Stimulated activated CD8-positive, alpha-beta memory T cell treated with anti-CD3 and anti-CD28 coated beads, Interleukin-15, amount 100 ng/mL, for 48 hours (primary cell): ENCODE measurements around the gene TSPAN9.

ENCODE experiments used
- DNase-seq, 2 donors: peaks; one replicate each; pipeline ENCODE4 v3.0.0-alpha.2; 2020; ENCODE audit warnings: low read depth in 2 of 2

The TSPAN9 gene

DNA sequence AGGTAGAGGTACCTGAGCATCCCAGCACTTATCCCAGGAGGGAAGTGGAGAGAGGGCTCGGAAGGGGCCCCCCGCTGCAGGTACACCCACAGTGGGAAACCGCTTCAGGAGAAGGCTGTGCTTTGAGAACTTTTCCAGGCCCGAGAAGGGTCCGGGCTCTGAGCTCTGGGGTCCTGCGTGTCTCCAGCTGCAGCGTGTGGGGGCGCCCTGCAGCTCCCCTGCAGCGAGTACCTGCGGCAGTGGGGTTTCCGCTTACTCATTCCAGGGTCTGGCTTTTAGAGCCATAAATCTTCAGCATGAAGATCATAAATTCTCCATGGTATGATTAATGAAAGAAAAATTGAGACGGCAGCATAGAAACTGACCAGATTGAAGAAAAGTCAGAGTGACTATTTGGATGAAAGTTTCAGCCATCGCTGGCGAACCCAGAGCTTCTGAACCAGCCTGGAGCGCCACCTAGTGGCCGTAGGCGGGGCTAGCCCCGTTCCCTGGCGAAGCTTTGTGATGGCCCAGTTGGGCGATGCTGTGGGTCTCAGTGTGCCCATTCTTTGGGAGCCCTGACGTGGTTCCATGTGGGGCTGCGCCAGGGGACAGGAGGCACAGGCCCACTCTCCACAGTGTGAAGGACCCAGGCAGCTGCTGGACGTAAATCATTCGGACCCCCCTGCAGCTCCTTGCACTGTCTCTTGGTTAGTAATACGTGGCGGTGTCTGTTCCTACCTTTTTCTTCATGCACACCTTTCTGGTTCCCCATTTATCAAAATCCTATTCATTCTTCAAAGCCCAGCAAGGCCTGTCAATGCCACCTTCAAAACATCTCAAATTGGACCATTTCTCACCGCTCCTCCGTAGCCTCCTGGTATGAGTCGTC is 198.2 kb downstream of the TSPAN9 start:
- DNase-seq: peak; percentile 33 to 49

DNA sequence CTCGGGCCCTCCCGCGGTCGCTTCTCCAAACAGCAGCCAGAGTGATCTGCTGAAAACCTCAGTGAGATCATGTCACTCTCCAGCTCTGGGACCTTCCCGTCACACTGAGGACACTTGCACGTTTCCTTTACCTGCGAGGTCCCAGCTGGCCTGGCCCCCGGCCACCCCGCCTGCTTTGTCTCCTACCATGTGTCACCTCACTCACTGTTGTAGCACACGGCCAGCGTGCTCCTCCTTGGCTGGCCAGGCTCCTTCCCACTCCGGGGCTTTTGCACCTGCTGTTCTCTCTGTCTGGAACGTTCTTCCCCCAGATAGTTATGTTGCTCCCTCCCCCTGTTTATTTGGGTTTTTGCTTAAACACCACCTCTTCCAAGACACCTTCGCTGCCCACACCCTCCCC is 199.0 kb downstream of the TSPAN9 start:
- DNase-seq: no peak

DNA sequence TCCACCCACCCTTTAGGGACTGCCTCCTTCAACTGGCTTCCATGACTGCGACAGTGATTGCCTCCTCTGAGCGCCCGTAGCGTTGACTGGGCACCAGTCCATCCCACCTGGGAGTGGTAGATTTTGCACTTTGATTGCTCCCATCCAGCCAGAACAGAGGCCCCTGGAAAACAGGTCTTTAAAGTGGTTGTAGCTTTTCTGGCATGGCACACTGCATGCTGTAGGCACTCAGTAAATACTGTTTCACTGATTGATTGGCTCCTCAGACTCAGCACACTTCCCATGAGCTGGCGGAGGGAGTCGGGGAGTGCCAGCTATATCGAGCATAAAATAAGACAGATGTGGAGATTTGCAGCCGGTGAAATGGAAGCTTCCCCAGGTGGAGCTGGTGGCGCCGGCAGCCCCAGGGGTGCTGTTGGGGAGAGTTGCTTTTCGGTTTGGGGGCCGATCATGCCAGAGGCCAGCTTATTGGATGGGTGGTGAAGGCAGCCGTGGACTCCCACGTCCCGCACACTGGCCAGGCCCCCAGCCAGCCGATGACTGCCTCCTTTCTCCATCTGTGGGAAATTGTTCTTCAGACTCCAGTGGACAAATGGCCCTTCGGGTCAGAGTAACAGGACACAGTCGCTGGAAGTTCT is 200.2 kb downstream of the TSPAN9 start:
- DNase-seq: no peak

DNA sequence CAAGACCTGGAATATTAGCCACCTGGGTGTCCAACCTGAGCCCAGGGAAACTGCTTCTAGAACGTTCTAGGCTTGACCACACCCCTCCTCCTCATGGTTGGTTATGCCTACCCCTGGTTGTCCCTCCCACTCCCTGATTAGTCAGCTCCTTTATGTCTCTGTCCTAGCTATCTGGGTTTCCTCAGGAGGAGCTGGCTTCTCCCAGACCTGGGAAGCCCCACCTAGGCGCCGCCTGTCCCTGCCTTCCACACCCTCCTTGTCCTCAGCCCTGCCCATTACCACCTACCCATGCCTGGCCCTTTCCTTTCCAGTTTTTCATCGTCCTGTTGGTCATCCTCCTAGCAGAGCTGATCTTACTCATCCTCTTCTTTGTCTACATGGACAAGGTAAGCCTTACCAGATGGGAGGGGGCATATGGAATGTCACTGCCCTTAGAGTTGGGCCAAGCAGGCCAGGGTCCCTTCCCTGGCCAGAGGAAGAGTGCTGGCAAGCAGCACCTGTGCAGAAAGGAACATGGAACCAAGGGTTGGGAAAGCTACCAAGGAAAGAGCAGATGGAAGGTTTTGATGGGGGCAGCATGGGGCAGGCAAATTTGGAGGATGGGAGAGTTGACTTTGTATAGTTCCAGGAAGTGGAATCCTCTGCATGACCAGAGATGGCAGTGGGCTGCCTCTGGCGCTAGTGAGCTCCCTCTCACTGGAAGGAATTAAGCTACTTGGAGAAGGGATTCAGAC is 201.7 kb downstream of the TSPAN9 start:
- DNase-seq: no peak

DNA sequence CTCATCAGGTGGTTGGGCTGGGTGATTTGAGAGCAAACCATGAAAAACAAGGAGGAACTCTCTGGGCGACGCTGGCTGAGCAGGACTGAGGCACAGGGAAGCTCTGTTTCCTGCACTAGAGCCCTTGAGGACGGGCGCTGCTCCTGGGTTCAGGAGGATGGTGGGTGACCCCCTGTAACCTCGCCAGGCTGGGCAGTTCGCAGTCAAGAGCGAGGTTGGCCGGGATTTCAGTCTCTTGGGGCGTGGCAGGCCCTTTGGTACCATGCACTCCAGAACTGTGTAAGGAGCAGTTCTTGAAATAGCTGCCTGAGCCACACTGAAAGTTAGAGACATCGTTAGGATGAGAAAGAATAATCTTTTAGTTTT is 202.2 kb downstream of the TSPAN9 start:
- DNase-seq: no peak

DNA sequence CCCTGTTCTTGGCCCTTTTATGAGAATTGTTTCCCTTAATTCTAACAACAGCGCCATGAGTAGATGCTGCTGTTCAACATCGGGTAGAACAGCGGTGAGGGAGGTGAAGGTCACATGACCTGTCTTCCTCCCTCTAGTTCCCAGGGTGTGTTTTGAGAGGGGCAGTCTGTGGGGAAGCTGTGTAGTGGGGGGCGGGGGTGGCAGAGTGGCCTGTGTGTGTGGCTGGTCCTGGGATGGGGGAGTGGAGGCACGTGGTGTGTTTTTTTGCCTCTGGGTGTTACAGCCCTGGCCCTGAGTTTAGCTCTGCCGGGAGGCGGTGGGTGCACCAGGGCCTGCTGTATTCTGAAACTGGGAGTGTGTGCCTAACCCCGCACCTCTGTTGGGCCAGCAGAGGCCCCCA is 202.7 kb downstream of the TSPAN9 start:
- no peak for DNase-seq

DNA sequence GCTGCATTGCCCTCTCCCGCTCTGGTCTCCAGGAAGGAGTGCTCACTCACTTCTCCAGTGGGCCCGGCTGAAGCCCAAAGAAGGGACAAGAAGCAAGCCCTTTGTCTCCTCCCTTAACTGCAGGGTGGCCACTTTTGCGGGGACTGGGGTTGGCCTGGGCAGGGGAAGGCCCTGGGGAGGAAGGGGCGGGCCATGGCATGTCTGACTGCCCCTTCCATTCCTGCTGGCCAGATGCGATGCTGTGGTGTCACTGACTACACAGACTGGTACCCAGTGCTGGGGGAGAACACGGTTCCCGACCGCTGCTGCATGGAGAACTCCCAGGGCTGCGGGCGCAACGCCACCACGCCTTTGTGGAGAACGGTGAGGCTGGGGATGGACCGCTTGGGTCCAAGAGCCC is 203.8 kb downstream of the TSPAN9 start:
- DNase-seq: no peak

DNA sequence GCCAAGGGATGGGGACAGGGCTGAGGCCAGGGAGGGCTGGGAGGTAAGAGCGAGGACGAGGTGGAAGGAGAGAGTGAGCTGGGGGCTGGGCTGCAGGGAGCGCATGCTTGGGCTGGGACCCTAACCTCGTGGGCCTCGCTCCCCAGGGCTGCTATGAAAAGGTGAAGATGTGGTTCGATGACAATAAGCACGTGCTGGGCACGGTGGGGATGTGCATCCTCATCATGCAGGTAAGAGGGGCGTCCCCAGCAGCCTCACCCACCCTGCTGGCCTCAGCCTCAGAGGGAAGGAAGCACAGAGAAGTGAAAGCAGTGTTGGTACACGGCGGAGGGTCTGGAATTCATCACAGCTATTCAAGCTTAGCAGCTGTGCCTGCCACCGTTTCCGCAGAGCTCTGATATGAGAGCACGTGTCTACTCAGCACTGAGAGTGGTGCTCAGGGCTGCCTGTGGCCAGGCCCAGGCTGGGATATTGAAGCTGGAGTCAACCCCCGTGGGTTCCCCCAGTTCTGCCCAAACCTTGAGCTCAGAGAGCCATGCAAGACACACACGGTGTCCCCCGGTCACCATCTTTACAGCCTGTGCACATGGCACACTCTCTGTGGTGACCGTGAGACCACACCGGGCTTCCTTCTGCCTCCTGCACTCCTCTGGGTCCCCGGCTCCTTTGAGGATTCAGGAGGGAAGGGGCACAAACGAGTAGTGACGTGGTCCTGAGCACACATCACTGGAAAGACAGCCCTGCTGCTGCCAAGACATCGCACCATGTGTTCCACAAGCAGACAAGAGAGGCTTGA is 204.6 kb downstream of the TSPAN9 start:
- no peak for DNase-seq

DNA sequence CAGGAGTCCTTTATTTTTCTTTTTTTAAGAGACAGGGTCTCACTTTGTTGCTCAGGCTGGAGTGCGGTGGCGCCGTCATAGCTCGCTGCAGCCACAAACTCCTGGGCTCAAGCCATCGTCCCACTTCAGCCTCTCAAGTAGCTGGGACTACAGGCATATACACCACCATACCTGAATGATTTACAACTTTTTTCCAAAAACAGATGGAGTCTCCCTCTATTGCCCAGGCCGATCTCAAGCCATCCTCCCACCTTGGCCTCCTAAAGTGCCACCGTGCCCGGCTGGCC is 205.1 kb downstream of the TSPAN9 start:
- DNase-seq: no peak

DNA sequence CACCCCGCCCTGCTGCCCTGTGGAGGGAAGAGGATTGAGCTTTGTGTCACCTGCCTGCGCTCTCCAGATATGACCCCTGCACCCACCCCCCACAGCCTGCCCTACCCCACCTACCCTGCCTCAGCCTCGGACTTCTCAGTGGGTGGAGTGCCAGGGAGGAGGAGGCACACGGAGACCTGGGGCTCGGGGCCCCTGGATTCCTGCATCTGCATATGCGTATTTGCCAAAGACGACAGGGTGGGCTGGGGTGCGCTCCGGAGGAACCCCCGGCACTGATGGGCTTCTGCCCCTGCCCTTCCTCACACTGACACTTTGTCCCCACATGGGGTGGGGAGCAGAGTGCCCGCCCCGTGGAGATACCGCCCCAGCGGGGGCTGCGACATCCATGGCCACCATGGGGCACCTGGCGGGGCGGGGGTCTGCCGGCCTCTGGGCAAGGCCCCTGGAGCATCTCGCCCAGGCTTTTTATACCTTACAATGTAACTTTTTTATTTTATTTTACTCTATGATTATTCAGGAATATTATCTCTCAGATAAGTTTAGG is 206.0 kb downstream of the TSPAN9 start:
- DNase-seq: no peak

DNA sequence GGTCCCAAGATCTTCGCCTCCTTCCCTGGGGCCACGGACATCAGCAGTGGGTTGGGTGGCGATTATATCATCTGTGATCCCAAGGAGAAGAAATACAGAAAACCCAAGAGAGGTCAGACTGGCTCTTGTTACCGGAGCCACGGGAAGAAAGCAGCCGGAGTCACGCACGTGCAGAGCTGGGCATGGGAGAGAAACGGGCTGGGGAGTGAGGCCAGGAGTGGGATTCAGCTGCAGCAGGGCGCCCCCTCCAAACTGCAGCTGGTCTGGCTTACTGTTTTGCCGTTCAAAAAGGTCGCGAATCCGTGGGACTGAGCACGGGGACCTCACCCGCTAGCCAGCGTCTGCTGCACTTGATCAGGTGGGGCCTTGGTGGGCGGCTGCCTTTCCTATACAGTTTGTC is 207.2 kb downstream of the TSPAN9 start:
- no peak for DNase-seq

DNA sequence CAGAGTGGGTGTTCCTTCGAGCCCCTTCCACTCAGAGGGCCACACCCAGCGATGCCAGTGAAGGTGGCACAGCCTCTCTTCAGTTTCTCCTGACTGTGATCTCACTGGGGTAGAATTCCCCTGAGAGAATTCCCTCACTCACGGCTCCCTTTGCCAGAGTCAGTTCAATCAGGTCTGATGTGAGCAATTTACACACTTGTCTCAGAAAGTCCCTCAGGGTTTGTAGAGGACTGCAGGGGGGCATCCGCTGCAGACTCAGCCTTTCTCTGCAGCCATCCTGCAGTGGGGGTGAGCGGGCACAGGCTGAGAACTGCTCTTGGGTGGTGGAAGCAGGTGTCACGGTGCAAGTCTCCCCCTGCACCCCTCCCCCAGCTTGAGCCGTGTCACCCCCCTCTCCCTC is 208.4 kb downstream of the TSPAN9 start:
- DNase-seq: no peak

DNA sequence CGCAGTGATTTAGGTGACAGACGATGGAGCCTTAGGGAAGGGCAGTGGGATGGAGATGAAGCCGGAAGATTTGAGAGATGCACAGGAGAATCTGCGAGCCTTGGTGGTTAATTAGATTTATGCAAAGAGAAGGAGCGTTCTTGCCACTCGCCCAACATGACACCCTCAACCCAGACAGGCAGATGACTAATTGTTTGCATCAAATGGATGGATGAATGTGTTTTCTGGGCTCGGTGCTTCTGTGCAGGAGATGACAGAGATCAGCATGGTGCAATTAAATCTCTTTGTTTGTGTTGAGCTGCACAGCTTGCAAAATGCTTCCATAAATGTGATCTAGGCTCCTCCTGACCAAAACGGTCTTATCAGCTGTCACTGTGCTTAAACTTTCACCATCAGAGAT is 211.5 kb downstream of the TSPAN9 start:
- no peak for DNase-seq

DNA sequence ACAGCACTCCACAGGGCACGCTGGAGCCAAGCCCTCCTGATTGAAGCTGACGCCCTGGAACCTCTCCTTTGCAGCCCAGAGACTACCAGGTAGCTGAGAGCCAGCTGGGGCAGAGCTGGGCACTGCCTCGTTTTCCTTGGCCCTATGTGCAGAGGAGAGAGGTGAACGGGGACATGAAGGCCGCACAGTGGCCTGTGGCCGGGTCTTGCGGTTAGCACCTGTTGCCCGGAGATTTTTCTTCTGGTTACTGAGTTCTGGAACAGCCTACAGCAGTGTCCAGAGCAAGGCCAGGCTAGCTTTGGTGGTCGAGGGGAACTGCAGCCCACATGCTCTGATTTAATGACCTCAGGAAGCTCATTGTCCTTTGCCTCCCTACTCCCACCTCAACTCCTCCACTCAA is 212.5 kb downstream of the TSPAN9 start:
- no peak for DNase-seq

DNA sequence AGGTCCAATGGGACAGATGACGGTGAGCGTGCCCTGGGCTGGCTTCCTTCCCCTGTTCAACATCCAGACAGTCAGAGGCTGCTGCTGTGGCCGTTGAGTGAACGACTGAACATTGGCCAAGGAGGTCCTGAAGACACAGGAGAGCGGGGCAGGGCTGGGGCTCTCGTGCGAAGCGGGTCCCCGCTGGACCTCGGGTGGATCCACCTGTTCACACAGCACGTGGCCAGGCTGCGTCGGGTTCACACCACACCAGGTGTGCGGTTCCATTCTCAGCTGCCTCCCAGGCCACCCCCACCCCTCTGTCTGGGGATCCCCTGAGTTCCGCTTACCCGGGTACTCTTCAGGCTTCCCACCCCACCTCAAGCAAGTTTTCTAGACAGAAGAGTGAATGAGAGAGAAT is 214.8 kb downstream of the TSPAN9 start:
- DNase-seq: no peak

DNA sequence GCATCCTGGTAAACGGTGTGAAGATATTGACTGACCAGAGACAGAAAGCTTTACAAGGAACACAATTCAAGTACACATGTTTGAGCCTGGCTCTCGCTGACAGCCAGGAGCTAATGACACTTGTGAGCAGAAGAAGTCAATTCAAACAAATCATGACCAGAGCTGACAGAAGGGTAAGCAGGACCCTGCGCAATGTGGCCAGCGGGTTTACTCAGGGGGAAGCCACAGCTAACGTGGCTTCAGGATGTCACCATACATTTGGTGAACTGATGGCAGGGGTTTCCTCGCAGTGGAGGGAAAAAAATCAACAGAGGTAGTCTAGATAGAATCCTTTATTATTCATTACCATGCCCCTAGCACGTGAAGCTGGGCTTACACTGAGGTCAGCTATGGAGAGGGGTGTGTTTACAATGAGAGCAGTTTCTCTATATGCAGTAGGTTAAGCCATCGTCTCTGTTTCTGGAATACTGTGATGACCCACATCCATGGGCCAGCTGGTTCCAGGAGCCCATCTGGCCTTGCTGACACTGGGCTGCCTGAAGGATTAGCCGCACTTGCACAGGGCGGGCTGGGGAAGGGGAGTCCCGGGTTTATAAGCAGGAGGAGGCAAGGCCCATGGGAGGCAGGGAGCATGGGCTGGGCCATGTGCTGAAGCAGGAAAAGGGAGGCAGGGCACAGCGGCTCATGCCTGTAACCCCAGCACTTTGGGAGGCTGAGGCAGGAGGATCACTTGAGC is 215.7 kb downstream of the TSPAN9 start:
- DNase-seq: no peak

DNA sequence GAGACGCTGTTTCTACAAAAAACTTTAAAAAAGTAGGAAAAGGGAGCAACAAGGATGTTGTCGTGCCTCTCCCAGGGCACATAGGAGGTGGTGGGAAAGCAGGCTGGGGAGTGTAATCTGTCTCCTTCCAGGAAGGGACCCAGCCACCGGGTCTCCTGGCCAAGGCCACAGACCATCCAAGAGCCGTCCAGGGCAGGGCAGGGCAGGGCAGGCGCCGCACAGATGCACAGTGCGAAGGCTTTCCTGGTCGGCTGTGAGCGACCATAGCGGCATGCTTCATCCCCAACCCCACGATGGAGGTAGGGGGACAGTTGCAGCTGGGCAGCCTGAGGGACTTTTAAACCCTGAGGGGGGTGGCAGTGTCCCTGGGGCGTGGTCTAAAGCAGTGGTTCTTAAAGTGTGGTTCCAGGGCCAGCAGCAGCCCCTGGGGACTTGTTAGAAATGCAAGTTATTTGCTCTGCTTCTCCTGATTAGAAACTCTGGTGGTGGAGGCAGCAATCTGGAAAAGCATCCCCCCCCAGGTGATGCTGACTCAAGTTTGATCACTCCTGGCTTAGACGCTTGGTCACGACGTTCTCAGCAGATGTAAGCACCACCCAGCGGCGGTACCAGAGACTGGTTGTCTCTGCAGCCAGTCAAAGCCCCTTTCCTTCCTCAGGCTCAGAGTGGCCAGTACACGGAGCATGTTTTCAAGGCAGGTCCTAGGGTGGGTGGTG is 216.4 kb downstream of the TSPAN9 start:
- no peak for DNase-seq

DNA sequence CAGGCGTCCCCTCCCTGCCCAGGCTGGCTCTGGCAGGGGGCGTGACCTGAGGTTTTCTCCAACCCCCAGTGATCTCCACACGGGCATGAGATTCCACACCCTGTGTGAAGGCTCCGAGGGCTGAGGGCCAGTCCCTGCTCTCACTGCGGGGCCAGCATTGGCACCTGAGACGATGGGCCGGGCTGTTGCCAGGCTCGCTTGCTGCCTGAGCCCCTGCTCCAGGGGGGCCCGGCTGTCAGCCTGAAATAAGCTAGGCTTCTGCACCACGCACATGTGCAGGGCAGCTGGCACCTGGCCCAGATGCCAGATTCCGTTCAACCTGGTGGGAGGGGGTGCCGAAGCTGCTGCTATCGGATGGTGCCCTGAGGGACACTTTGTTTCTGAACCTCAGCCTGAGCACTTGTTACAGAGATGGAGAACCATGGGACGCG is 217.3 kb downstream of the TSPAN9 start:
- no peak for DNase-seq

DNA sequence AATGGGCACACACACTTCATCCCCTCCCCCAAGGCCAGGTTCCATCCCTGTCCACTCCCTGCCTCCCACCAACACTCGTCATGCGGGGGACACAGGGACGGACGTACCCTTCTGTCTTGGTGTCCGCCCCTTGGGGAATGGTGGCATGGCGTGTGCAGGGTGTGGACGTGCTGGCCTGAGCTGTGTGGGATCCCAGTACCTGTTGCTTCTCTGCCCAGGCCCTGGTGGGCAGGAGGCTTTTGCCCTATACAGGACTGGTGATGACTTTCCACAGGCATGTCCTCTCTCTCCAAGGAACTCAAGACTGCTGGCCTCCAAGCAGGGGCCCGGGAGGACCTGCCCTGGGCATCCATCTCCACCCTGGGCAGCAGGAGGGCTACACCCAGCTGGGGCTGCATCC is 218.0 kb downstream of the TSPAN9 start:
- no peak for DNase-seq

DNA sequence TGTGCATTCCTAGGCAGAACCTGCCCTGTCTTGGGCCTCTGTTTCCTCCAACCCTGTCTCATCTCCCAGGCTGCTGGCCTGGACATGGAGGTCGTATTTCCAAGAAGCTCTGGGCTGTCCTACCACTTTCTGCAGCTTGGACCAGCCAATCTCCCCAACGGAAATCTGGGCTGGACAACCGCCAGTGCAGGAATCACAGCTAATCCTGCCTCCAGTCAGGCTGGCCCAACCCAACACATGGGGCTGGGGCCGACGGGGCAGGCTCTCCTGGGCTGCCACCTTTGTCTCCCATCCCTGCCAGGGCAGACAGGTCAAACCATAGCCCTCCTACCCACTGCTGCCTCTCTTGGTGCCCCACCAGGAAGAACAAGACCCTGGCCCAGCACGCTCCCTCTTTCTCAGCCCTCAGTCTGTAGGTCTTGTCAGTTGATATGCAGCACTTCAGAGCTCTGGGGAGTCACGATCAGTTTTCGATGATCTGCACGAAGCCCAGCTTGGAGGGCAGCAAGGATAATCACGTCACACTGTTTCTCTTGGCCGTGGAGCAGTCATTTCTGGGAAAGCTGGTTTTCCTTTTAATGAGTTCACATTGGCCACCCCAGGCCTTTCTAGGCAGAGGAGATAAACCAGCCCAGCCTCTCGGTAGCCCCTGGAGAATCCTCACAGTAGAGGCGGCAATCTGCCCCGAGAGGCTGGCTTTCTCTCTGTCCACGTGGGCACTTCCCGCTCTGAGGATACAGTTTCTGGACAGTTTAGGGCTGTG is 218.6 kb downstream of the TSPAN9 start:
- no peak for DNase-seq
